MCF 10A (cell line): ENCODE results near the gene PHYH. TPM values are rescaled to one million over a fixed set of nuclear protein-coding genes. Genes with fewer than 3 reads are reported as not detected.
"Not testable (repeated sequence)": the region's sequence is repeated elsewhere in the genome, so short reads cannot be mapped to it uniquely, and the experiment has no call there.

ENCODE experiments used
- BruUV-seq: library from RNA; stranded (reverse); fragments of 400-500 nt; replicated peaks from 2 replicates; lab custom pipeline; 2021; lab: Mats Ljungman, UMichigan
- CTCF ChIA-PET: fragments of 300-600 bp; sonication (Branson Sonifier 250); formaldehyde crosslinking; extraction: SDS; loops from one replicate; lab custom pipeline; 2021; ENCODE audit warnings: antibody characterized with exemption, inconsistent platforms; lab: Yijun Ruan, JAX
- POLR2A ChIA-PET: fragments of 300-600, 350-650 bp; sonication (Branson Sonifier 250); formaldehyde crosslinking; extraction: SDS; loops from one replicate; lab custom pipeline; 2020; ENCODE audit warnings: antibody characterized with exemption, inconsistent platforms; lab: Yijun Ruan, JAX
- DNase-seq: peaks from one replicate; pipeline ENCODE4 v3.0.0-alpha.2; 2018; ENCODE audit not compliant: unreplicated experiment
- H3K27ac Mint-ChIP-seq: one replicate; pipeline ENCODE4 v1.8.0; 2022; ENCODE audit warnings: mild to moderate bottlenecking, low read depth, mixed read lengths; ENCODE audit not compliant: unreplicated experiment
- H3K27me3 Mint-ChIP-seq: one replicate; pipeline ENCODE4 v1.8.0; 2022; ENCODE audit warnings: mixed read lengths; ENCODE audit not compliant: insufficient read depth, unreplicated experiment
- H3K36me3 Mint-ChIP-seq: one replicate; pipeline ENCODE4 v1.8.0; 2022; ENCODE audit warnings: mild to moderate bottlenecking, moderate library complexity, mixed read lengths; ENCODE audit not compliant: insufficient read depth, unreplicated experiment
- H3K4me1 Mint-ChIP-seq: one replicate; pipeline ENCODE4 v1.8.0; 2022; ENCODE audit warnings: mixed read lengths; ENCODE audit not compliant: insufficient read depth, unreplicated experiment
- H3K4me3 Mint-ChIP-seq: one replicate; pipeline ENCODE4 v1.8.0; 2022; ENCODE audit warnings: mild to moderate bottlenecking, moderate library complexity, mixed read lengths; ENCODE audit not compliant: unreplicated experiment
- H3K9me3 Mint-ChIP-seq: one replicate; pipeline ENCODE4 v1.8.0; 2022; ENCODE audit warnings: mixed read lengths; ENCODE audit not compliant: unreplicated experiment
- intact Hi-C: fragments of 100-400 bp; cut with micrococcal nuclease; formaldehyde crosslinking; loops from 2 replicates; pipeline ENCODE4 v1.14.1; 2022
- total RNA-seq: library from RNA; stranded (reverse); gene quantifications from 2 replicates; pipeline ENCODE4 v1.2.3, GENCODE V29; 2022
- TF ChIP-seq, protein P1 (sequence below): fragments of 200-600 bp; IDR thresholded peaks from one replicate; pipeline ENCODE4 v1.8.0; 2022; ENCODE audit warnings: antibody characterized with exemption, mild to moderate bottlenecking; ENCODE audit not compliant: unreplicated experiment

The PHYH gene
- total RNA-seq, 1 experiment from 2014 or later: 9.8 TPM

GRCh38 chr10:13276749-13277365 lies 23.0 kb downstream of the PHYH start:
- no TSS peak for BruUV-seq
- TF ChIP-seq, protein P1, sequence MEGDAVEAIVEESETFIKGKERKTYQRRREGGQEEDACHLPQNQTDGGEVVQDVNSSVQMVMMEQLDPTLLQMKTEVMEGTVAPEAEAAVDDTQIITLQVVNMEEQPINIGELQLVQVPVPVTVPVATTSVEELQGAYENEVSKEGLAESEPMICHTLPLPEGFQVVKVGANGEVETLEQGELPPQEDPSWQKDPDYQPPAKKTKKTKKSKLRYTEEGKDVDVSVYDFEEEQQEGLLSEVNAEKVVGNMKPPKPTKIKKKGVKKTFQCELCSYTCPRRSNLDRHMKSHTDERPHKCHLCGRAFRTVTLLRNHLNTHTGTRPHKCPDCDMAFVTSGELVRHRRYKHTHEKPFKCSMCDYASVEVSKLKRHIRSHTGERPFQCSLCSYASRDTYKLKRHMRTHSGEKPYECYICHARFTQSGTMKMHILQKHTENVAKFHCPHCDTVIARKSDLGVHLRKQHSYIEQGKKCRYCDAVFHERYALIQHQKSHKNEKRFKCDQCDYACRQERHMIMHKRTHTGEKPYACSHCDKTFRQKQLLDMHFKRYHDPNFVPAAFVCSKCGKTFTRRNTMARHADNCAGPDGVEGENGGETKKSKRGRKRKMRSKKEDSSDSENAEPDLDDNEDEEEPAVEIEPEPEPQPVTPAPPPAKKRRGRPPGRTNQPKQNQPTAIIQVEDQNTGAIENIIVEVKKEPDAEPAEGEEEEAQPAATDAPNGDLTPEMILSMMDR: no peak
- H3K27me3 Mint-ChIP-seq: no peaks in the 10 kb centered on the region
- no peak for DNase-seq
- no peaks in the 10 kb centered on the region for H3K4me1 Mint-ChIP-seq
- POLR2A ChIA-PET: no interaction called here
- H3K27ac Mint-ChIP-seq: no peak overlapping the region
- peaks cover 8% of the 10 kb centered on the region for H3K36me3 Mint-ChIP-seq
- no peak overlapping the region for H3K4me3 Mint-ChIP-seq
- intact Hi-C loops: no loop called here
- CTCF ChIA-PET: interaction anchor here (0.7 to 1.1 kb wide), 3 partner anchors 16 to 116 kb away, joined by 3 to 4 read pairs (median 4); no protein-coding TSS in a partner anchor
- H3K9me3 Mint-ChIP-seq: no peaks in the 10 kb centered on the region

DNA sequence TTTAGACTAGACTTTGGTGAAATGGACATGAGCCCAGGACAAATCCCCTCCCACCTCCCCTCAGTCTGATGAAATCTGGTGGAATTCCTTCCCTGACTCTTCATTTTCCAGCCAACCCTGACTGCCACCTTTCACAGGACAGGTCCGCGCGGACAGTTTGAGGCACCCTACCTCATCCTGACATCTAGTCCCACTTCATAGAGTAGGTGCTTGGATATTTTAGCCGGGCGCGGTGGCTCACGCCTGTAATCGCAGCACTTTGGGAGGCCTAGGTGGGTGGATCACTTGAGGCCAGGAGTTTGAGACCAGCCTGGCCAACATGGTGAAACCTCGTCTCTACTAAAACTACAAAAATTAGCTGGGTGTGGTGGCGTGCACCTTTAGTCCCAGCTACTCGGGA lies 23.7 kb downstream of the PHYH start:
- H3K4me3 Mint-ChIP-seq, BruUV-seq, H3K4me1 Mint-ChIP-seq, H3K36me3 Mint-ChIP-seq, H3K27ac Mint-ChIP-seq, H3K27me3 Mint-ChIP-seq, DNase-seq, intact Hi-C loops, H3K9me3 Mint-ChIP-seq, POLR2A ChIA-PET: not testable (repeated sequence)
- CTCF ChIA-PET: interaction anchor here (0.6 to 0.7 kb wide), 2 partner anchors 13 to 15 kb away, joined by 3 to 4 read pairs; no protein-coding TSS in a partner anchor

DNA sequence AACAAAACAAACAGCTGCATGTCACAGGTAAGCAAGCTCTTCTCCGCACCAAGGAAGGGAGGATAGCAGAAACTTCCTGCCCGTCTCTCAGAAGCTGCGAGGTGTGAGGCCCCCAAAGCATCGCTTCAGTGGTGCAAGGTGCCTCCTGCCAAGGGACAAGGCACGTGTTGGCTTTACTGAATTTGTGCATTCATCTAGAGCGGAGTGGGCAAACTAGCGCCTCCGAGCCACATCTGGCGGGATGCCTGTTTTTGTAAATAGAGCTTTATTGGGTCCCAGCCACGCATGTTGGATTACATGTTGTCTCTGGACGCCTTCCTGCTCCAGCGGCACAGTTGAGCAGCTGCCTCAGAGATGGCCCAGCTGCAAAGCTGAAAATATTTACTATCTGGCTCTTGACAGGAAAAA lies 27.7 kb downstream of the PHYH start:
- TF ChIP-seq, protein P1: no peak
- no peak for DNase-seq
- intact Hi-C loops: no loop called here
- H3K27me3 Mint-ChIP-seq: no peaks in the 10 kb centered on the region
- POLR2A ChIA-PET: no interaction called here
- CTCF ChIA-PET: interaction anchor here (0.6 to 0.7 kb wide), 2 partner anchors 9 to 62 kb away, joined by 3 to 4 read pairs; no protein-coding TSS in a partner anchor
- no peaks in the 10 kb centered on the region for H3K36me3 Mint-ChIP-seq
- H3K9me3 Mint-ChIP-seq: no peaks in the 10 kb centered on the region
- BruUV-seq: no TSS peak
- no peak overlapping the region for H3K27ac Mint-ChIP-seq
- H3K4me1 Mint-ChIP-seq: peaks cover 10% of the 10 kb centered on the region
- no peak overlapping the region for H3K4me3 Mint-ChIP-seq

- BruUV-seq: no TSS peak
- intact Hi-C loops: no loop called here
- Mint-ChIP-seq H3K4me1 (peaks cover 10% of the 10 kb centered on the region), H3K4me3 (no peak overlapping the region), H3K36me3 (no peaks in the 10 kb centered on the region), H3K9me3 (no peaks in the 10 kb centered on the region), H3K27ac (no peak overlapping the region), H3K27me3 (no peaks in the 10 kb centered on the region)
- peak; percentile 39 for DNase-seq
- ChIA-PET CTCF (no interaction called here), POLR2A (no interaction called here)
- TF ChIP-seq, protein P1: no peak
Measured at GRCh38 chr10:13271552-13272163, 28.2 kb downstream of the PHYH start.
